HG03139 (cell line): Measurements from ENCODE around the gene TTLL3.
A peak's percentile ranks its signal among the peaks of the same experiment; 100 is the strongest.
"Not testable (repeated sequence)": the region's sequence is repeated elsewhere in the genome, so short reads cannot be mapped to it uniquely, and the experiment has no call there.

Experiments
- ATAC-seq: cut with Tn5 transposase; IDR thresholded peaks from one replicate; pipeline ENCODE4 v1.9.1; 2021; ENCODE audit not compliant: unreplicated experiment

TTLL3 gene

GRCh38 chr3:9834520-9835380 is 24.7 kb downstream of the TTLL3 start:
- ATAC-seq = no peak

- ATAC-seq = no peak
Observed at GRCh38 chr3:9837701-9838582, 27.9 kb downstream of the TTLL3 start.

- no peak for ATAC-seq
Observed at GRCh38 chr3:9838856-9839255, 28.8 kb downstream of the TTLL3 start.

GRCh38 chr3:9841015-9841414 is 31.0 kb downstream of the TTLL3 start:
- ATAC-seq = no peak

GRCh38 chr3:9843715-9844438 is 33.8 kb downstream of the TTLL3 start, which contains the start of gene RPUSD3:
Gene RPUSD3 (minus strand): TSS chr3:9844008. CDS start chr3:9843990, 18 bp downstream.
- ATAC-seq = peak; percentile 98

GRCh38 chr3:9846231-9846630 is 36.2 kb downstream of the TTLL3 start:
- no peak for ATAC-seq

GRCh38 chr3:9846931-9847488 is 36.9 kb downstream of the TTLL3 start:
- ATAC-seq = no peak

- not testable (repeated sequence) for ATAC-seq
Observed at GRCh38 chr3:9847870-9848269, 37.8 kb downstream of the TTLL3 start.

- ATAC-seq = not testable (repeated sequence)
Observed at GRCh38 chr3:9848860-9849259, 38.8 kb downstream of the TTLL3 start.

GRCh38 chr3:9851383-9851782 is 41.3 kb downstream of the TTLL3 start:
- not testable (repeated sequence) for ATAC-seq

- not testable (repeated sequence) for ATAC-seq
Observed at GRCh38 chr3:9851926-9852325, 41.9 kb downstream of the TTLL3 start.

GRCh38 chr3:9852528-9852927 is 42.5 kb downstream of the TTLL3 start:
- ATAC-seq = no peak

GRCh38 chr3:9854291-9854940 is 44.4 kb downstream of the TTLL3 start:
- ATAC-seq = not testable (repeated sequence)

GRCh38 chr3:9855594-9855993 is 45.5 kb downstream of the TTLL3 start:
- no peak for ATAC-seq

- ATAC-seq = no peak
Observed at GRCh38 chr3:9859530-9860025, 49.5 kb downstream of the TTLL3 start.

- ATAC-seq = no peak
Observed at GRCh38 chr3:9861201-9861600, 51.1 kb downstream of the TTLL3 start.

- no peak for ATAC-seq
Observed at GRCh38 chr3:9861626-9862130, 51.6 kb downstream of the TTLL3 start.

- ATAC-seq = no peak
Observed at GRCh38 chr3:9862391-9863057, 52.5 kb downstream of the TTLL3 start.

- no peak for ATAC-seq
Observed at GRCh38 chr3:9863058-9863772, 53.2 kb downstream of the TTLL3 start.
